H9 (cell line): Measurements from ENCODE around the gene STK10. TPM values are rescaled to one million over a fixed set of nuclear protein-coding genes. Genes with fewer than 3 reads are reported as not detected.
A peak's percentile ranks its signal among the peaks of the same experiment; 100 is the strongest.
"Not testable (repeated sequence)": the region's sequence is repeated elsewhere in the genome, so short reads cannot be mapped to it uniquely, and the experiment has no call there.

ENCODE experiments used
- DNase-seq: peaks from one replicate; pipeline ENCODE4 v3.0.0-alpha.2; 2017
- H2AFZ ChIP-seq: one replicate; pipeline ENCODE4 v1.6.1; 2013; ENCODE audit warnings: mild to moderate bottlenecking, low read length, control low read depth, moderate library complexity
- H2AK5ac ChIP-seq: 2 replicates; pipeline ENCODE4 v1.6.1; 2013; ENCODE audit warnings: low read length, control low read depth, mixed read lengths; ENCODE audit not compliant: insufficient read length
- H2BK120ac ChIP-seq: one replicate; pipeline ENCODE4 v1.6.1; 2013; ENCODE audit warnings: low read depth, mild to moderate bottlenecking, low read length, control low read depth, inconsistent platforms; ENCODE audit not compliant: poor library complexity, severe bottlenecking
- H2BK12ac ChIP-seq: 2 replicates; pipeline ENCODE4 v1.6.1; 2013; ENCODE audit warnings: low read length, control low read depth, mixed read lengths, low read depth; ENCODE audit not compliant: insufficient read length
- H2BK15ac ChIP-seq: 2 replicates; pipeline ENCODE4 v1.6.1; 2013; ENCODE audit warnings: low read depth, low read length, control low read depth
- H2BK20ac ChIP-seq: one replicate; pipeline ENCODE4 v1.6.1; 2013; ENCODE audit warnings: low read depth, mild to moderate bottlenecking, low read length, control low read depth, inconsistent platforms; ENCODE audit not compliant: poor library complexity, severe bottlenecking
- H2BK5ac ChIP-seq: 2 replicates; pipeline ENCODE4 v1.6.1; 2013; ENCODE audit warnings: low read length, control low read depth, mixed read lengths; ENCODE audit not compliant: insufficient read length
- H3K14ac ChIP-seq: 2 replicates; pipeline ENCODE4 v1.6.1; 2013; ENCODE audit warnings: low read length, control low read depth; ENCODE audit not compliant: insufficient read depth
- H3K18ac ChIP-seq: 2 replicates; pipeline ENCODE4 v1.6.1; 2013; ENCODE audit warnings: low read depth, mild to moderate bottlenecking, mixed read lengths, low read length, control low read depth; ENCODE audit not compliant: insufficient read length
- H3K23ac ChIP-seq: 2 replicates; pipeline ENCODE4 v1.6.1; 2013; ENCODE audit warnings: low read length, control low read depth, mixed read lengths, low read depth; ENCODE audit not compliant: insufficient read length
- H3K23me2 ChIP-seq: 2 replicates; pipeline ENCODE4 v1.6.1; 2013; ENCODE audit warnings: low read depth, mild to moderate bottlenecking, mixed read lengths, low read length, control low read depth; ENCODE audit not compliant: insufficient read length, poor library complexity, severe bottlenecking
- H3K27ac ChIP-seq: 2 replicates; pipeline ENCODE4 v1.5.1; 2013; ENCODE audit warnings: low read length, control low read depth, mixed read lengths, low read depth; ENCODE audit not compliant: insufficient read length
- H3K27me3 ChIP-seq: 2 replicates; pipeline ENCODE4 v1.6.1; 2013; ENCODE audit warnings: low read length, control low read depth, inconsistent platforms; ENCODE audit not compliant: insufficient read depth
- H3K4ac ChIP-seq: 2 replicates; pipeline ENCODE4 v1.6.1; 2013; ENCODE audit warnings: low read depth, mild to moderate bottlenecking, control low read depth, inconsistent platforms, low read length, moderate library complexity
- H3K4me1 ChIP-seq: 2 replicates; pipeline ENCODE4 v1.6.1; 2013; ENCODE audit warnings: low read length, control low read depth, inconsistent platforms; ENCODE audit not compliant: insufficient read depth
- H3K4me2 ChIP-seq: 2 replicates; pipeline ENCODE4 v1.6.1; 2013; ENCODE audit warnings: low read length, control low read depth, mixed read lengths; ENCODE audit not compliant: insufficient read length, insufficient read depth
- H3K56ac ChIP-seq: 2 replicates; pipeline ENCODE4 v1.6.1; 2013; ENCODE audit warnings: low read depth, mild to moderate bottlenecking, mixed read lengths, low read length, control low read depth; ENCODE audit not compliant: insufficient read length
- H3K79me1 ChIP-seq: 2 replicates; pipeline ENCODE4 v1.6.1; 2013; ENCODE audit warnings: low read depth, mild to moderate bottlenecking, moderate library complexity, low read length, control low read depth, inconsistent platforms; ENCODE audit not compliant: insufficient read depth, poor library complexity, severe bottlenecking
- H3K79me2 ChIP-seq: 2 replicates; pipeline ENCODE4 v1.6.1; 2013; ENCODE audit warnings: low read length, control low read depth, inconsistent platforms; ENCODE audit not compliant: insufficient read depth
- H3K9ac ChIP-seq: 2 replicates; pipeline ENCODE4 v1.6.1; 2013; ENCODE audit warnings: low read length, control low read depth, mixed read lengths; ENCODE audit not compliant: insufficient read length; ENCODE audit errors: extremely low read depth
- H3K9me3 ChIP-seq: one replicate; pipeline ENCODE4 v1.6.1; 2013; ENCODE audit warnings: low read depth, low read length, inconsistent platforms; ENCODE audit not compliant: control insufficient read depth
- H3T11ph ChIP-seq: one replicate; pipeline ENCODE4 v1.6.1; 2013; ENCODE audit warnings: mild to moderate bottlenecking, low read length, control low read depth, inconsistent platforms
- H4K20me1 ChIP-seq: one replicate; pipeline ENCODE4 v1.6.1; 2013; ENCODE audit not compliant: control insufficient read depth, insufficient read length, insufficient read depth
- H4K5ac ChIP-seq: 2 replicates; pipeline ENCODE4 v1.6.1; 2013; ENCODE audit warnings: low read depth, mild to moderate bottlenecking, mixed read lengths, low read length, control low read depth; ENCODE audit not compliant: insufficient read length
- H4K8ac ChIP-seq: replicated peaks from 2 replicates; pipeline ENCODE4 v1.6.1; 2013; ENCODE audit warnings: low read length, control low read depth, mixed read lengths, low read depth; ENCODE audit not compliant: insufficient read length
- H4K91ac ChIP-seq: 2 replicates; pipeline ENCODE4 v1.6.1; 2013; ENCODE audit warnings: low read depth, mild to moderate bottlenecking, moderate library complexity, mixed read lengths, low read length, control low read depth; ENCODE audit not compliant: insufficient read length
- H3K27ac Mint-ChIP-seq, 3 experiments: 2 replicates in 2 of 3; 3 replicates in 1 of 3; pipeline ENCODE4 v1.8.0; 2020 to 2021; ENCODE audit warnings: mixed read lengths in 3 of 3, mild to moderate bottlenecking in 1 of 3, moderate library complexity in 1 of 3
- H3K27me3 Mint-ChIP-seq: 2 replicates; pipeline ENCODE4 v1.8.0; 2021; ENCODE audit warnings: low read depth, mild to moderate bottlenecking, moderate library complexity, mixed read lengths
- H3K36me3 Mint-ChIP-seq, 3 experiments: 2 replicates in 2 of 3; 3 replicates in 1 of 3; pipeline ENCODE4 v1.8.0; 2020 to 2021; ENCODE audit warnings: low read depth in 3 of 3, mixed read lengths in 3 of 3; ENCODE audit not compliant: insufficient read depth in 1 of 3
- H3K4me1 Mint-ChIP-seq, 2 experiments: 2 replicates each; pipeline ENCODE4 v1.8.0; 2020; ENCODE audit warnings: mixed read lengths in 2 of 2
- H3K4me3 Mint-ChIP-seq, 2 experiments: 2 replicates in 1 of 2; 3 replicates in 1 of 2; pipeline ENCODE4 v1.8.0; 2020 to 2021; ENCODE audit warnings: mild to moderate bottlenecking in 2 of 2, mixed read lengths in 2 of 2, moderate library complexity in 1 of 2
- H3K9me3 Mint-ChIP-seq, 2 experiments: 2 replicates in 1 of 2; 3 replicates in 1 of 2; pipeline ENCODE4 v1.8.0; 2020; ENCODE audit warnings: mild to moderate bottlenecking in 2 of 2, mixed read lengths in 2 of 2, moderate library complexity in 1 of 2
- WGBS: extraction: QIAGEN DNeasy Blood & Tissue Kit; methylation state at CpG from one replicate; pipeline ENCODE4 v1.1.7; 2013; ENCODE audit warnings: missing lambda C conversion rate, low lambda C conversion rate, mixed read lengths; ENCODE audit not compliant: insufficient read length; ENCODE audit errors: extremely low coverage; 5-methylcytosine and 5-hydroxymethylcytosine counted together
- total RNA-seq: library from RNA; stranded (reverse); gene quantifications from 2 replicates; pipeline ENCODE4 v1.2.1, GENCODE V29; 2021
- TF ChIP-seq, protein P1 (sequence below): fragments of 200-600 bp; sonication (generic); conservative IDR thresholded peaks from 3 replicates; pipeline ENCODE4 v1.8.0; 2021; ENCODE audit warnings: antibody characterized with exemption, mild to moderate bottlenecking

Gene STK10
- total RNA-seq, 1 experiment from 2014 or later: 14.6 TPM

DNA sequence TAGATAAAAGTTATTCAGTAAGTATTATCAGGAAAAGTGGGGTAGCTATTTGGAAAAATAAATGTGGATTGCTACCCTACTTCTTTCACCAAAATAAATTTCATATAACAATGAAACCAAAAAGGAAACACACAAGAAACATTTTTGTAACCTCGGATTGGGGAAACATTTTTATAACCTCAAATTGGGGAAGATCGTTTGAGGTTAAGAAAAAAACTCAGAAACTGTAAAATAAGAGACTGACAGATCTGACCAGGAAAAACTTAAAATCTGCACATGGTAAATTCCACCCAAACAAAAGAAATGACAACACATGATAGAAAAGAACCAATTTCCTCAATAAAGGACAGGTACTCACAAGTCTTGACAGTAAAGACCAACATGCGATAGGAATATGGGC lies 19.5 kb upstream of the STK10 start:
- H3K18ac ChIP-seq: no peak overlapping the region
- H2BK12ac ChIP-seq: no peak overlapping the region
- DNase-seq: no peak
- no peaks in the 10 kb centered on the region; the same call in 1 of the 2 replicates for H3K79me2 ChIP-seq
- H3K4me2 ChIP-seq: no peak overlapping the region
- H3K14ac ChIP-seq: no peak overlapping the region
- H3K27me3 Mint-ChIP-seq: no peaks in the 10 kb centered on the region
- no peaks in the 10 kb centered on the region for H3K9me3 Mint-ChIP-seq
- peaks cover 10 to 31% (median 25%) of the 10 kb centered on the region in 3 experiments; a peak in 6 of 7 replicates for H3K36me3 Mint-ChIP-seq
- H3K27ac Mint-ChIP-seq: peak overlapping the region in 1 of 3 experiments; percentile 35; a peak in 1 of 7 replicates
- H3K9ac ChIP-seq: no peak overlapping the region
- H3K56ac ChIP-seq: no peak overlapping the region
- no peak overlapping the region for H3K4ac ChIP-seq
- H4K8ac ChIP-seq: no peak overlapping the region
- H4K91ac ChIP-seq: no peak overlapping the region
- no peaks in the 10 kb centered on the region for H3K23me2 ChIP-seq
- H3K23ac ChIP-seq: no peak overlapping the region
- H2AK5ac ChIP-seq: no peak overlapping the region
- no peaks in the 10 kb centered on the region for H3K79me1 ChIP-seq
- H2BK20ac ChIP-seq: no peak overlapping the region
- H2BK120ac ChIP-seq: no peak overlapping the region
- no peak overlapping the region for H2AFZ ChIP-seq
- H2BK15ac ChIP-seq: no peak overlapping the region
- H3T11ph ChIP-seq: no peak overlapping the region
- H3K9me3 ChIP-seq: no peaks in the 10 kb centered on the region
- no peaks in the 10 kb centered on the region for H3K27me3 ChIP-seq
- no peak overlapping the region for H3K4me3 Mint-ChIP-seq
- H3K4me1 ChIP-seq: no peaks in the 10 kb centered on the region
- H3K27ac ChIP-seq: no peak overlapping the region
- no peaks in the 10 kb centered on the region for H3K4me1 Mint-ChIP-seq
- TF ChIP-seq, protein P1, sequence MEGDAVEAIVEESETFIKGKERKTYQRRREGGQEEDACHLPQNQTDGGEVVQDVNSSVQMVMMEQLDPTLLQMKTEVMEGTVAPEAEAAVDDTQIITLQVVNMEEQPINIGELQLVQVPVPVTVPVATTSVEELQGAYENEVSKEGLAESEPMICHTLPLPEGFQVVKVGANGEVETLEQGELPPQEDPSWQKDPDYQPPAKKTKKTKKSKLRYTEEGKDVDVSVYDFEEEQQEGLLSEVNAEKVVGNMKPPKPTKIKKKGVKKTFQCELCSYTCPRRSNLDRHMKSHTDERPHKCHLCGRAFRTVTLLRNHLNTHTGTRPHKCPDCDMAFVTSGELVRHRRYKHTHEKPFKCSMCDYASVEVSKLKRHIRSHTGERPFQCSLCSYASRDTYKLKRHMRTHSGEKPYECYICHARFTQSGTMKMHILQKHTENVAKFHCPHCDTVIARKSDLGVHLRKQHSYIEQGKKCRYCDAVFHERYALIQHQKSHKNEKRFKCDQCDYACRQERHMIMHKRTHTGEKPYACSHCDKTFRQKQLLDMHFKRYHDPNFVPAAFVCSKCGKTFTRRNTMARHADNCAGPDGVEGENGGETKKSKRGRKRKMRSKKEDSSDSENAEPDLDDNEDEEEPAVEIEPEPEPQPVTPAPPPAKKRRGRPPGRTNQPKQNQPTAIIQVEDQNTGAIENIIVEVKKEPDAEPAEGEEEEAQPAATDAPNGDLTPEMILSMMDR: no peak
- no peak overlapping the region for H4K5ac ChIP-seq
- H4K20me1 ChIP-seq: no peaks in the 10 kb centered on the region
- no CpG with 5 or more reads among the region's 3 CpGs for WGBS
- no peak overlapping the region for H2BK5ac ChIP-seq

DNA sequence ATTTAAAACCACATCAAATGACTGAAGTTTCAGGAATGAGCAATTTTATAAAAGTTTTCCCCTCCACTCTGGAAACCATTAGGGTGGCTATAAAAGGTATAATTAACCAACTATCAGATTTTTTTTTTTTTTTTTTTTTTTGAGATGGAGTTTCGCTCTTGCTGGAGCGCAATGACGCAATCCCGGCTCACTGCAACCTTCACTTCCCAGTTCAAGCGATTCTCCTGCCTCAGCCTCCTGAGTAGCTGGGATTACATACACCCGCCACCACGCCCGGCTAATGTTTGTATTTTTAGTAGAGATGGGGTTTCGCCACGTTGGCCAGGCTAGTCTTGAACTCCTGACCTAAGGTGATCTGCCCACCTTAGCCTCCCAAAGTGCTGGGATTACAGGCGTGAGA lies 18.0 kb upstream of the STK10 start:
- not testable (repeated sequence) for H3K18ac ChIP-seq, H3K27ac Mint-ChIP-seq, H2BK15ac ChIP-seq, H2BK5ac ChIP-seq, H3K79me1 ChIP-seq, H4K91ac ChIP-seq, H4K8ac ChIP-seq, H3K4me1 Mint-ChIP-seq, H3K4ac ChIP-seq, H3K9ac ChIP-seq, H2BK12ac ChIP-seq, H3K4me3 Mint-ChIP-seq, H3T11ph ChIP-seq, H2AFZ ChIP-seq, H2BK20ac ChIP-seq, H4K20me1 ChIP-seq, H4K5ac ChIP-seq, H3K9me3 ChIP-seq, H3K56ac ChIP-seq, H3K9me3 Mint-ChIP-seq, H3K27me3 Mint-ChIP-seq, H3K23ac ChIP-seq, H3K27me3 ChIP-seq, H2AK5ac ChIP-seq, H2BK120ac ChIP-seq, DNase-seq, H3K4me2 ChIP-seq, H3K4me1 ChIP-seq, H3K14ac ChIP-seq, H3K79me2 ChIP-seq, H3K23me2 ChIP-seq, H3K27ac ChIP-seq
- H3K36me3 Mint-ChIP-seq: peaks cover 3 to 18% (median 14%) of the 10 kb centered on the region in 3 experiments; a peak in 5 of 7 replicates
- no CpG with 5 or more reads among the region's 11 CpGs for WGBS
